IPS-NIHi7 (cell line): ENCODE data around the gene ANTXR1.
A peak's percentile ranks its signal among the peaks of the same experiment; 100 is the strongest.

ENCODE experiments used
- DNase-seq: peaks from one replicate; pipeline ENCODE4 v3.0.0; 2012; ENCODE audit warnings: mixed read lengths; ENCODE audit errors: extremely low spot score

ANTXR1 gene

GRCh38 chr2:69177785-69178636 is 165.0 kb downstream of the ANTXR1 start:
- peak; percentile 98 for DNase-seq

- no peak for DNase-seq
These were observed 165.8 kb downstream of the ANTXR1 start for GRCh38 chr2:69178756-69179155.

DNA sequence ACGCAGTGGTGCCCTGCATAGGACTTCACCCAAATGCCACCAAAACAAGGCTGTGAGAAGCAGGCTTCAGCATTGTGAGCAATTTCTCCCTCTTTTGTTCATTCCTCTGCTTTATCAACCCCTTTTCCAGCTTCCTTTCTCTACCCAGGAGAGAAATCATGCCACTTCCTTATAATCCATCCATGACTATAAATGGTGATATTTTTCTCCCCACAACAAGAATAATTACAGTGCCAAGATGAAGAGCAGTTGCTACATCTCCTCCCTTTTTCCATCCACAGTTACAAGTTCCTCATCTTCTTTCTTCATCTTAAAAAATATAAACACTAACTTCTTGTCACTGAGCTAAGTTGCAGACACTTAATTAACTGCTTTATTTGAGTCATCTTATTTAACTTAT is 167.2 kb downstream of the ANTXR1 start:
- DNase-seq, result no peak

DNA sequence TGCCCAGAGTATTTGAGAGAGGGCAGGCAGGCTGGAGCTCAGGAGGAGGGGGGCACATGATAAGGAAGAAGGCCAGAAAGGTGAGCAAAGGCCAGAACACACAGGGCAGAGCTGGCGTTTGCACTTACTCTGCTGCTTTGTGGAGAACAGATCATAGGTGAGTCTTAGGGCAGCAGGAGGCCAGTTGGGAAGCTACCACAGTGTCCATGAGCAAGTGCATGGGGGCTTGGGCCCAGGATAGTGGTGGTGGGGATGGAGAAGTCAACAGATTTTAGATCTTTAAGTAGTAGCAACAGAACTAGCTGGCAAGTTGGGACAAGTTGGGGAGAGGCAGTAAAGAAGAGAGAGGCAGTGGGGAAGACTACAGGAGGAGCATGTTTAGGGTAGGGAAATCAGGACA is 168.0 kb downstream of the ANTXR1 start:
- no peak for DNase-seq

DNA sequence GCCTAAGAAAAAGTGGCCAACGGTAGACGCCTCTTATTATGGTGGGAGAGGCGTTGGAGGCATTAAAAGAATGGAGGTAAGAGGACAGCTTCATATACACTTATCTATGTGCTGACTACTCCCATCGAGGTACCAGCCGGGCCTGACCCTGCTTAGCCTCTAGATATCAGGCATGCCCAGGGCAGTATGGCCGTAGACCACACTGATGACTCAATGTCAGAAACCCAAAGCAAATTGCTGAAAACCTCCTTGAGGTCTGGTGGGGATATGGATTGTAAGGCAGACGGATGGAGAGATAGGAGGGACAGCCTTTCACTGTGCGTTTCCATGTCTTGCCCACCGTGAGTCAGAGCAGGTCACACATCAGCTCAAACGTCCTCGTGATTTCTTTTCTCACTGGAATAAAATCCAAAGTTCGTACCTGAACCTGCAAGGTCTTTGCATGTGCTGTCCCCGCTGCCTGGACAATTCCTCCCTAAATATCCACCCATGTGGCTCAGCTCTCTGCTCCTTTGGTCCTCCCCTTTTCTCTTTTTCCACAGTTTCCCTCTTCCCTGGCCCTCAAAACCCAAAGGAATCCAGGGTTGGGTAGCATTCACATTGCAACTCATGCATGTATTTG is 168.9 kb downstream of the ANTXR1 start:
- DNase-seq, result no peak

DNA sequence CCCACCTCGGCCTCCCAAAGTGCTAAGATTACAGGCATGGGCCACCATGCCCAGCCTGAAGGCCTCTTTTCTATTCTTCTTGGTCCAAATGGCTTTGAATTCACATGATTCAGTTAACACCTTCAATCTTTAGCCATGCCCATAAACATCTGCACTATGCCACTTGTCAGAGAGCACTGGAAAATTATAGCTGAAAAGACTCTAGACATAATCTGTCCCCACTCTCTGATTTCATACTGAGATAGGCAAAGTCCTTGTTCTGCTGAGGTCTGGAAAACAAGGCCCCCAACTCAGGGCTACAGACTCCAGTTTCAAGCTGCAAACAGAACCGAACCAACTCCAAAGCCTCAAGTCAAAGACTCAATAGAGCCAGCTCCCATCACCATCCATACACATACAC is 170.7 kb downstream of the ANTXR1 start:
- no peak for DNase-seq

- DNase-seq, result no peak
These were observed 171.2 kb downstream of the ANTXR1 start for GRCh38 chr2:69184224-69184623.

DNA sequence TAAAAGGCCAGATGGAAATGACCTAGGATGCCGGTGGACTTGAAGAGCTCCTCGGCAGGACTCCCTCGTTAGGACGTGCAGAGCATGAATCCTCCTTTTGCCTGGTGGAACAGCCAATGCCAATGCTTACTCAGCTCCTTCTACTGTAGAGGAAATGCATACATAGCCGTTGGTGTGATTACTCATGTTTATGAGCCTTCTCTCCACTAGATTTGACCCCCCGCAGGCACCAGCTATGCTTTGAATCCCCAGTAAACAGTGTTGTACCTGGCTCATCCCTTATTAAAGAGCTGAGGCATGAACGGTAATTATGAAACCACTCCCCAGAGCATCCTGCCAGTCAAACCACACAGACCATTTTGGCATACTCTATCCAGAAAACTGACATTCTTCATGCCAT is 172.8 kb downstream of the ANTXR1 start:
- no peak for DNase-seq

DNA sequence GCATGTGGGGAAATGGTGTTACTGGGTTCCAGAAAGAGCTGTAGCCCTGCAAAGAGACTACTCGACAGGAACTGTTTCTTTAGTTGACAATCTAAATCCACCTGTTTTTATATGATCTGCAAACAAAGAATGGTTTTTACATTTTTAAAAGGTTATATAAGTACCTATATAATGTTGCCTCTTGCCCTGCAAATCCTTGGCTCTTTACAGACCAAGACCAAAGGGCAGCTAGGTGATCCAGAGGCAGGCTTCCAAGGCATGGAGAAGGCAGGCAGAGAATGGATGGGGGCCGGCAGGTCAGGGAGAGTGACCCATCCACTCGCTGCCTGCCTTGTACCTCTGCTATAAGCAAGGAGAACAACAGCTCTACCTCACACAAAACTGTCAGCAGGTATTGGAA is 173.6 kb downstream of the ANTXR1 start:
- DNase-seq, result no peak

DNA sequence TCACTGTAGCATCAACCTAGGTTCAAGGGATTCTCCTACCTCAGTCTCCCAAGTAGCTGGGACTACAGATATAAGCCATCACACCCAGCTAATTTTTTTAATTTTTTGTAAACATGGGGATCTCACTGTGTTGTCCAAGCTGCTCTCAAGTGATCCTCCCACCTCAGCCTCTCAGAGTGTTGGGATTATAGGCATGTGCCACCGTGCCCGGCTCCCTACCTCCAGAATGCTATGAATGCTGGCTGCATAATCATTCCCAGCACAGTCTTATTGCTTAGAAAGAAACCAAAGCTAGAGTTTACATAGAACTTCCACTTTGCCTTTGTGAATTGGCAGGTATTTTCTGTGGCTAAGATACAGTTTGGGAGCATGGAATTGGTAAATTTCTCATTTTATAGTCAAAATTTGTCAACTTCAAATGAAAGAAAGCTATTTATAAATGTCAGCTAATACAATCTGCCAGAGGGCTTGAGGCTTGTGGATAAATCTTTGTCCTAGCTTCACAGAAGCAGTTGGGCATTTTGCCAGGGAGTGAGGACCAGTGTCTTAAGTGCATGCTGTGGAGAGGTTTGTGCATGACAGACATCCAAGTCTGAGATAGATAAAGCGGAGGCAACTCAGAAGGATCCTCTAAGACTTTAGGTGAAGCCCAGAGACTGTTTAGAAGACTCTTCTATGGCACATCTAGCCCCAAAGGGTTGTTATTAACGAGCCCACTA is 175.4 kb downstream of the ANTXR1 start:
- DNase-seq, result no peak

- DNase-seq, result no peak
These were observed 177.9 kb downstream of the ANTXR1 start for GRCh38 chr2:69190743-69191404.

DNA sequence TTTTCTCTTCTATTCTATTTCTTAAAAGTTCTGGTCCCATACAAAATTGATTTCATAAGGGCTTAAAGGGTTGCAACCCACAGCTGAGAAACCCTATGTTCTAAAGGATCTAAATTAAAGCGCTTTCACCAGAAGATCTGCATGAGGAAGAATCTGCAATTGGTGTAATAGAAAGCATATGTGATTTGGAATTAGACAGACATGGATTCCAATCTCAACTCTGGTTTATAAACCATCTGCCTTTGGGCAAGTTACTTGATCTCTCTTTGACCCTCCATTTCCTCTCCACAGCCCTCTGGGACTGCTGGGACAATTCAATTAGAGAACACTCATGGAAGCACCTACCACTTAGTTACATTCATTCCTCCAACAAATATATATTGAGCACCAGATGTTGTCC is 178.7 kb downstream of the ANTXR1 start:
- no peak for DNase-seq

- no peak for DNase-seq
These were observed 179.4 kb downstream of the ANTXR1 start for GRCh38 chr2:69192176-69192945.

- DNase-seq, result no peak
These were observed 182.7 kb downstream of the ANTXR1 start for GRCh38 chr2:69195706-69196105.

DNA sequence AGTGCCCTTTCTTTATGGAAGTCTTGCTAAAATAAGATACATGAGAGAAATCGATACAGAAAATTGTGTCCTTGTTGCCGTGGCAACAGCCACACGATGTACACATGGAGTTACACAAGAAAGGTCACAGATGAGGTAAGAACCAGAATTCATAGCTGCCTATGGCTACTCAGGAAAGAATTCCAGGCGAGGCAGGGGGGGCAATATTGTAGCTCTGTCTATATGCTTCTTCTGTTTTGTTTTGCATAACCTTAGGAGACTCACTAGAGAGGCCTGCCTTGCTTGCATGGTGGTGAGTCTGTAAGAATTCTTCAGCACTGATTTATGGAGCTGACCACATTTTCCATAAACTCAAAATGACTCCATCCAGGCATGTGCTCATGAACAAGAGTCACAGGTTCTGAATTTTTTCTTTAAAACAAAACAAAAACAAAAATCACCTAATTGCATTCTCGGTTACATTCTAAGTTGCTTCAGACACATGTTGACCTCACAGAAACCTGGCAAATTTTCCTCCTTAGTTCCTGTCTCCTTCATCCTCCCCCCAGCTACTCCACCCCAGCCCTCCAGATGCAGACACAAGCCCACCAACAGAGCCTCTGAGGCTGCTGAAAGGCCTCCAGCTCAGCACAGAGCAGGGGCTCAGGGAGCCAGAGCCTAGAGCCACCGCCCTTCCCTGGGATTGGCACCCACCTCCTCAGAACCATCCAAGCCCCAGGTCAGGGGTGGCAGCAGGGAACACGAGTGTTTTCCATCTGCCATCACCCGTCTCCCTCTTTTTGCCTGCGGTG is 183.5 kb downstream of the ANTXR1 start:
- DNase-seq, result no peak

GRCh38 chr2:69200107-69200520 is 187.1 kb downstream of the ANTXR1 start:
- no peak for DNase-seq

DNA sequence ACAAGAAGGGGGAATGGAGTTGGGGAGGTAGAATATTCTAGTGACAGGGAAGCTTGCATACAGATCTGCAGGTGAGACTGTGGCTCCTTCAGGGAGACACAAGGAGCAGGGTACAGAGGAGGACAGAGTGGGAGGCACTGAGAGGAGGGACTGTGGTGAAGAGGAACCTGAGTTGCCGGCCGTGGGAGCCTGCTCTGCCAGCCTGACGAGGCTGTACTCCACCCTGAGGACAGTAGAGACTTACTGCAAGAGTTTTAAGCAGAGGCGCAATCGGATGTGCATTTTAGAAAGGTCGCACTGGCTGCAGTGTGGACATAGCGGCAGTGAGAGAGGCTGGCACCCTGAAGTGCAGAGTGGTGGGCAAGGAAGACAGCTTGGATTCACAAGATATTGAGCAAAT is 188.3 kb downstream of the ANTXR1 start:
- DNase-seq, result no peak

DNA sequence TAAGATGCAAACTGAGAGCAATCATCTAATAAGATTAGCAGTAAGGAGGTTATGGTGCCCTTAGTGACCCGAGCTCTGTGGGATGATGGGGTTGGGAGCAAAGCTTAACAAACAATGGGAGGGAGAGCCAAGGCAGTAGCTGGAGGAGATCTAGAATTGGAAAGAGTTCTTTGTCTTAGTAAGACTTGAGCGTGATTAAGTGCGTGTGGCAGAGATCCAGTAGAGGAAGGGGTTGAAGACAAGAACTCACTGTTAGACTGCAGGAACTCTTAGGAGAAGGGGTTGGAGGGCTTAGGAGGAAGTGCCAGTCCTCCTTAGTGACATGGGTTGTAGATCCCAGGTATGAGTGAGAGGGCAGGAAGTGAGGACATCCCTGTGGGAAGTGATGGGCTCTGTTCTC is 189.3 kb downstream of the ANTXR1 start:
- no peak for DNase-seq

DNA sequence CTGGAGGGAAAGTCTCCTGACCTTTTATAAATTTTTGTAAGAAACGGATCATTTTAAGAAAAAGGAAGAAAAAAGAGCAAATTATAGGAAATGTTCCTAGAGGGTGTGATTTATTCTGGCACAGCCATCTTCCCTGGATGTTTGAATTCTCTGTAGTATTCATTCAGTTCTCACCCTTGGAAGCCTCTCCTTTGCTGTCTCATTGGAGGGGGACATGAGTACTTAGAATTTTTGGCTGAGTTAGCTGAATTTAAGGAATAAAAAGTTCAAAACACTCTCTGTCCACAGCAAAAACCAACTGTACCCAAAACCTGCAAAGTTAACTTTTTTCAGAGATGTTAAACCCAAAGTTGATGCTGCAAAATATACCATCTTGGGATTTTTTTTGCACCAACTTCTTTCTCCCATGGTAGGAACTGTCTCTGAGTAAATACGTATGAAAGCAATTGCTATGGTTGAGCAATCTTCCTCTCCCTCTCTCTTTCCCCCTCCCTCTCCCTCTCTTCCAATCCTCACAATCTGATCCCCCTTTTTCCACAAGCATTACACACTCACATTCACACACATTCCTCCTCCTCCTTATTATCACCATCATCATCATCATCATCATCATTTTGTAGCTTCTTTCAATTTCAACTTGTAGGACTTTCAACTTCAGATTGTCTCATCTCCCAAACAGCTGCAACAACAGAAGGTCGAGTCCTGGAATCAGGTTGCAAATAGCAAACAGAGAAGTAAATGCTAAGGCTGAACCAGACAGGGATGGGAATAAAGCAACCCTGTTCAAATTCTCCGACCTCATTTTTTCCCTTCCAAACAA is 190.4 kb downstream of the ANTXR1 start:
- no peak for DNase-seq

DNA sequence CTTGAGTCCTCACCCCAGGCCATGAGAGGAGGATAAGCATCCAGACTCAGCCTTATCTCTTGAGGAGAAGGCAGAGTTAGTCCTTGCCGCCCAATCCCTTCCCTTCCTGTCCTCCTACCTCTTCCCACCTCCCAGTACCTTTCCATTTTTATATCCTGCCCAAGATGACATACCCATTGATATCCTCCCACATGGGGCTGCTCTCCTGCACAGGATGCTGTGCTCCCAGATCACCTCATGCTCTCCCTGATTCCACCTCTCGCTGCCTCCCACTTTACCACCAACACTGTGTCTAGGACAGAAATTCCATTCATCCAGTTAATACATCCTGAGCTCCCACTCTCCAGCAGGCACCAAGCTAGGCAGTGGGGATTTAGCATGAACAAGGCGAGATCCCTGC is 191.7 kb downstream of the ANTXR1 start:
- no peak for DNase-seq
